Adipose tissue (tissue), 3 donors: ENCODE measurements around the gene PPP6R3. TPM values are rescaled to one million over a fixed set of nuclear protein-coding genes. Genes with fewer than 3 reads are reported as not detected.

Experiments
- H3K27ac ChIP-seq: one replicate; pipeline ENCODE4 v1.5.1; 2013; ENCODE audit warnings: low read depth, low read length
- WGBS, 3 donors: extraction: QIAGEN DNeasy Blood & Tissue Kit; methylation state at CpG; one replicate each; pipeline ENCODE4 v1.1.7; 2013; 5-methylcytosine and 5-hydroxymethylcytosine counted together
- polyA plus RNA-seq, 3 donors: library from polyadenylated mRNA; stranded (reverse); fragments of 200-250 nt; gene quantifications; one replicate each; pipeline ENCODE4 v1.2.3, GENCODE V29; 2013
- donor health status: healthy with polysubstance abuse.
- donor health status: Bipolar disorder and iron deficiency.
- donor health status: healthy.

The PPP6R3 gene
- polyA plus RNA-seq, 3 donors: 14.3 to 31.5 (median 26.9) TPM

- H3K27ac ChIP-seq: no peak overlapping the region
- 76 to 79% (median 76%) methylated on average over 18 of the region's 18 CpGs for WGBS, 3 donors
Observed at GRCh38 chr11:68661697-68662603, 201.4 kb downstream of the PPP6R3 start.

- no peak overlapping the region for H3K27ac ChIP-seq
- 85 to 90% (median 85%) methylated on average over 18 of the region's 18 CpGs for WGBS, 3 donors
Observed at GRCh38 chr11:68663482-68664010, 203.0 kb downstream of the PPP6R3 start.

GRCh38 chr11:68664141-68664540 lies 203.6 kb downstream of the PPP6R3 start:
- no peak overlapping the region for H3K27ac ChIP-seq
- WGBS, 3 donors: 67 to 81% (median 81%) methylated on average over 9 of the region's 9 CpGs

- no peak overlapping the region for H3K27ac ChIP-seq
- 90 to 95% (median 94%) methylated on average over 7 of the region's 7 CpGs for WGBS, 3 donors
Observed at GRCh38 chr11:68664906-68665305, 204.4 kb downstream of the PPP6R3 start.

Other genes starting within 250 kb of the PPP6R3 start
- 10 to 100 TPM; 10.6 to 19.2 (median 16.8) TPM for gene KMT5B, start 247.5 kb upstream of the PPP6R3 start, polyA plus RNA-seq
- gene C11orf24, start 188.8 kb upstream of the PPP6R3 start, polyA plus RNA-seq: 10 to 100 TPM; 14.4 to 23.4 (median 16.8) TPM
- 10 to 100 TPM; 26.0 to 50.1 (median 33.6) TPM for gene LRP5, start 148.2 kb upstream of the PPP6R3 start, polyA plus RNA-seq
- gene GAL, start 223.8 kb downstream of the PPP6R3 start, polyA plus RNA-seq: 1 to 10 TPM; 1.7 to 5.3 (median 1.7) TPM